HUES48 (cell line): ENCODE measurements around the gene TBPL1.
"Not testable (repeated sequence)": the region's sequence is repeated elsewhere in the genome, so short reads cannot be mapped to it uniquely, and the experiment has no call there.

Experiments
- H3K27ac ChIP-seq: one replicate; pipeline ENCODE4 v1.7.0; 2013; ENCODE audit warnings: low read depth, low read length, inconsistent platforms
- H3K27me3 ChIP-seq: 2 replicates; pipeline ENCODE4 v1.6.1; 2013; ENCODE audit warnings: mild to moderate bottlenecking, low read length; ENCODE audit not compliant: control insufficient read depth, insufficient read depth
- H3K36me3 ChIP-seq: 2 replicates; pipeline ENCODE4 v1.6.1; 2013; ENCODE audit warnings: low read length; ENCODE audit not compliant: control insufficient read depth, insufficient read depth
- H3K4me1 ChIP-seq: 2 replicates; pipeline ENCODE4 v1.6.1; 2013; ENCODE audit warnings: mild to moderate bottlenecking, low read length; ENCODE audit not compliant: control insufficient read depth, insufficient read depth
- H3K4me3 ChIP-seq: 2 replicates; pipeline ENCODE4 v1.5.1; 2013; ENCODE audit warnings: mild to moderate bottlenecking, low read depth, low read length
- H3K9ac ChIP-seq: 2 replicates; pipeline ENCODE4 v1.6.1; 2013; ENCODE audit warnings: mild to moderate bottlenecking, low read depth, low read length, moderate library complexity
- H3K9me3 ChIP-seq: 2 replicates; pipeline ENCODE4 v1.6.1; 2013; ENCODE audit warnings: low read length; ENCODE audit not compliant: control insufficient read depth, insufficient read depth

The TBPL1 gene

GRCh38 chr6:133978896-133979240 lies 25.8 kb downstream of the TBPL1 start:
- no peak overlapping the region for H3K27ac ChIP-seq
- H3K4me1 ChIP-seq = peaks cover 25% of the 10 kb centered on the region
- H3K27me3 ChIP-seq = no peaks in the 10 kb centered on the region
- no peak overlapping the region for H3K9ac ChIP-seq
- no peak overlapping the region for H3K4me3 ChIP-seq
- H3K9me3 ChIP-seq = no peaks in the 10 kb centered on the region
- peaks cover 26% of the 10 kb centered on the region for H3K36me3 ChIP-seq

GRCh38 chr6:133979269-133979963 lies 26.4 kb downstream of the TBPL1 start:
- H3K27ac ChIP-seq, H3K4me3 ChIP-seq, H3K9ac ChIP-seq, H3K9me3 ChIP-seq, H3K27me3 ChIP-seq: not testable (repeated sequence)
- peaks cover 32% of the 10 kb centered on the region for H3K36me3 ChIP-seq
- peaks cover 25% of the 10 kb centered on the region for H3K4me1 ChIP-seq

GRCh38 chr6:133980168-133980567 lies 27.1 kb downstream of the TBPL1 start:
- Histone ChIP-seq H3K4me3 (no peak overlapping the region), H3K9ac (no peak overlapping the region), H3K9me3 (no peaks in the 10 kb centered on the region), H3K4me1 (peaks cover 18% of the 10 kb centered on the region), H3K27me3 (no peaks in the 10 kb centered on the region), H3K36me3 (peaks cover 37% of the 10 kb centered on the region), H3K27ac (no peak overlapping the region)

GRCh38 chr6:133983099-133983939 lies 30.3 kb downstream of the TBPL1 start:
- H3K36me3 ChIP-seq = peaks cover 60% of the 10 kb centered on the region
- no peaks in the 10 kb centered on the region for H3K27me3 ChIP-seq
- no peak overlapping the region for H3K9ac ChIP-seq
- peaks cover 6% of the 10 kb centered on the region for H3K4me1 ChIP-seq
- no peaks in the 10 kb centered on the region for H3K9me3 ChIP-seq
- H3K4me3 ChIP-seq = no peak overlapping the region
- H3K27ac ChIP-seq = no peak overlapping the region

- H3K4me1 ChIP-seq = peaks cover 25% of the 10 kb centered on the region
- H3K4me3 ChIP-seq = no peak overlapping the region
- no peak overlapping the region for H3K9ac ChIP-seq
- H3K9me3 ChIP-seq = no peaks in the 10 kb centered on the region
- H3K27ac ChIP-seq = no peak overlapping the region
- no peaks in the 10 kb centered on the region for H3K27me3 ChIP-seq
- peaks cover 63% of the 10 kb centered on the region for H3K36me3 ChIP-seq
These were observed 32.9 kb downstream of the TBPL1 start for GRCh38 chr6:133985970-133986369.

GRCh38 chr6:133986942-133987341 lies 33.9 kb downstream of the TBPL1 start:
- Histone ChIP-seq H3K9ac (no peak overlapping the region), H3K27me3 (no peaks in the 10 kb centered on the region), H3K27ac (no peak overlapping the region), H3K36me3 (peaks cover 55% of the 10 kb centered on the region), H3K4me1 (peaks cover 35% of the 10 kb centered on the region), H3K9me3 (no peaks in the 10 kb centered on the region), H3K4me3 (no peak overlapping the region)

GRCh38 chr6:133989525-133989924 lies 36.5 kb downstream of the TBPL1 start:
- Histone ChIP-seq H3K9ac (no peak overlapping the region), H3K36me3 (peaks cover 35% of the 10 kb centered on the region), H3K4me1 (peaks cover 31% of the 10 kb centered on the region), H3K27ac (no peak overlapping the region), H3K27me3 (no peaks in the 10 kb centered on the region), H3K4me3 (no peak overlapping the region), H3K9me3 (no peaks in the 10 kb centered on the region)

GRCh38 chr6:133990321-133990720 lies 37.3 kb downstream of the TBPL1 start:
- H3K9ac ChIP-seq = no peak overlapping the region
- no peaks in the 10 kb centered on the region for H3K9me3 ChIP-seq
- H3K4me3 ChIP-seq = no peak overlapping the region
- H3K27ac ChIP-seq = peak overlapping the region; percentile 71
- peaks cover 33% of the 10 kb centered on the region for H3K4me1 ChIP-seq
- no peaks in the 10 kb centered on the region for H3K27me3 ChIP-seq
- peaks cover 30% of the 10 kb centered on the region for H3K36me3 ChIP-seq

- Histone ChIP-seq H3K4me1 (peaks cover 41% of the 10 kb centered on the region), H3K9me3 (no peaks in the 10 kb centered on the region), H3K36me3 (peaks cover 23% of the 10 kb centered on the region), H3K4me3 (no peak overlapping the region), H3K9ac (no peak overlapping the region), H3K27me3 (no peaks in the 10 kb centered on the region), H3K27ac (peak overlapping the region; percentile 71)
These were observed 38.1 kb downstream of the TBPL1 start for GRCh38 chr6:133991096-133991593.

- H3K4me3 ChIP-seq = no peak overlapping the region
- H3K27ac ChIP-seq = no peak overlapping the region
- no peaks in the 10 kb centered on the region for H3K27me3 ChIP-seq
- peaks cover 8% of the 10 kb centered on the region; the same call in 1 of the 2 replicates for H3K36me3 ChIP-seq
- H3K4me1 ChIP-seq = peaks cover 47% of the 10 kb centered on the region
- no peak overlapping the region for H3K9ac ChIP-seq
- no peaks in the 10 kb centered on the region; the same call in 1 of the 2 replicates for H3K9me3 ChIP-seq
These were observed 40.1 kb downstream of the TBPL1 start for GRCh38 chr6:133992992-133993680.
